Stimulated activated CD8-positive, alpha-beta memory T cell treated with anti-CD3 and anti-CD28 coated beads, Interleukin-12 subunit alpha, Interleukin-12 subunit beta, amount 100 ng/mL, for 24 hours (primary cell): Measurements from ENCODE around the gene SULT4A1.

ENCODE experiments used
- DNase-seq: peaks from one replicate; pipeline ENCODE4 v3.0.0-alpha.2; 2020; ENCODE audit errors: extremely low read depth

The SULT4A1 gene

GRCh38 chr22:43860831-43861230, 1.5 kb downstream of the SULT4A1 start:
- DNase-seq, result no peak

- no peak for DNase-seq
Measured at GRCh38 chr22:43860126-43860525, 2.2 kb downstream of the SULT4A1 start.

GRCh38 chr22:43859621-43860020, 2.7 kb downstream of the SULT4A1 start:
- no peak for DNase-seq

GRCh38 chr22:43859176-43859575, 3.1 kb downstream of the SULT4A1 start:
- no peak for DNase-seq

GRCh38 chr22:43858156-43858895, 4.0 kb downstream of the SULT4A1 start:
- DNase-seq, result no peak

GRCh38 chr22:43857367-43857766, 4.9 kb downstream of the SULT4A1 start:
- no peak for DNase-seq

GRCh38 chr22:43855431-43855830, 6.9 kb downstream of the SULT4A1 start:
- no peak for DNase-seq

- DNase-seq, result no peak
Measured at GRCh38 chr22:43854786-43855271, 7.5 kb downstream of the SULT4A1 start.

- no peak for DNase-seq
Measured at GRCh38 chr22:43854121-43854785, 8.1 kb downstream of the SULT4A1 start.

- DNase-seq, result no peak
Measured at GRCh38 chr22:43853328-43853931, 8.9 kb downstream of the SULT4A1 start.

GRCh38 chr22:43852573-43853327, 9.6 kb downstream of the SULT4A1 start:
- no peak for DNase-seq

GRCh38 chr22:43851979-43852307, 10.4 kb downstream of the SULT4A1 start:
- no peak for DNase-seq

- DNase-seq, result no peak
Measured at GRCh38 chr22:43851058-43851978, 11.0 kb downstream of the SULT4A1 start.

GRCh38 chr22:43850529-43850928, 11.8 kb downstream of the SULT4A1 start:
- DNase-seq, result no peak

GRCh38 chr22:43849731-43850130, 12.6 kb downstream of the SULT4A1 start:
- no peak for DNase-seq

GRCh38 chr22:43848366-43849171, 13.7 kb downstream of the SULT4A1 start:
- DNase-seq, result no peak

GRCh38 chr22:43847376-43848289, 14.7 kb downstream of the SULT4A1 start:
- DNase-seq, result no peak

- no peak for DNase-seq
Measured at GRCh38 chr22:43846966-43847365, 15.3 kb downstream of the SULT4A1 start.

- DNase-seq, result no peak
Measured at GRCh38 chr22:43845981-43846380, 16.3 kb downstream of the SULT4A1 start.
